GM23338 (cell line): Measurements from ENCODE around the gene CYSRT1. TPM values are rescaled to one million over a fixed set of nuclear protein-coding genes. Genes with fewer than 3 reads are reported as not detected.

ENCODE experiments used
- ATAC-seq: fragments of 200-7000 bp; cut with Tn5 transposase; 3 replicates; pipeline ENCODE4 v1.9.1; 2020
- DNase-seq: peaks from one replicate; pipeline ENCODE4 v3.0.0-alpha.2; 2015; ENCODE audit warnings: low spot score
- H2AFZ ChIP-seq: fragments of 200-600 bp; sonication (generic); 2 replicates; pipeline ENCODE4 v1.8.0; 2016; ENCODE audit warnings: antibody characterized with exemption, mild to moderate bottlenecking, moderate library complexity
- H3F3A ChIP-seq: fragments of 200-600 bp; sonication (generic); replicated peaks from 2 replicates; pipeline ENCODE4 v1.8.0; 2017; ENCODE audit warnings: antibody characterized with exemption, mixed run types, low read depth
- H3K27ac ChIP-seq: fragments of 200-600 bp; sonication (generic); 2 replicates; pipeline ENCODE4 v1.6.1; 2016; ENCODE audit warnings: low read depth
- H3K27me3 ChIP-seq: fragments of 200-600 bp; sonication (generic); 2 replicates; pipeline ENCODE4 v1.8.0; 2016; ENCODE audit warnings: mild to moderate bottlenecking, mixed run types, moderate library complexity; ENCODE audit not compliant: insufficient read depth
- H3K36me3 ChIP-seq: fragments of 200-600 bp; sonication (generic); 2 replicates; pipeline ENCODE4 v1.8.0; 2016; ENCODE audit warnings: mild to moderate bottlenecking; ENCODE audit not compliant: insufficient read depth
- H3K4me1 ChIP-seq: fragments of 200-600 bp; sonication (generic); 2 replicates; pipeline ENCODE4 v1.8.0; 2016; ENCODE audit warnings: mild to moderate bottlenecking, moderate library complexity; ENCODE audit not compliant: insufficient read depth
- H3K4me2 ChIP-seq: fragments of 200-600 bp; sonication (generic); 2 replicates; pipeline ENCODE4 v1.7.1; 2017; ENCODE audit warnings: mixed run types
- H3K4me3 ChIP-seq: fragments of 200-600 bp; sonication (generic); 2 replicates; pipeline ENCODE4 v1.6.1; 2016; ENCODE audit warnings: mixed run types
- H3K79me2 ChIP-seq: fragments of 200-600 bp; sonication (generic); replicated peaks from 2 replicates; pipeline ENCODE4 v1.8.0; 2017; ENCODE audit warnings: mild to moderate bottlenecking; ENCODE audit not compliant: insufficient read depth
- H3K9me2 ChIP-seq: fragments of 200-600 bp; sonication (generic); 2 replicates; pipeline ENCODE4 v1.8.0; 2017; ENCODE audit not compliant: insufficient read depth
- H4K20me1 ChIP-seq: fragments of 200-600 bp; sonication (generic); replicated peaks from 2 replicates; pipeline ENCODE4 v1.8.0; 2017; ENCODE audit warnings: mild to moderate bottlenecking; ENCODE audit not compliant: insufficient read depth
- H3K27ac Mint-ChIP-seq: 2 replicates; pipeline ENCODE4 v1.8.0; 2020; ENCODE audit warnings: inconsistent platforms, mild to moderate bottlenecking, moderate library complexity, mixed read lengths
- H3K27me3 Mint-ChIP-seq: 3 replicates; pipeline ENCODE4 v1.8.0; 2022; ENCODE audit warnings: low read depth, mild to moderate bottlenecking, moderate library complexity, mixed read lengths, inconsistent platforms; ENCODE audit not compliant: insufficient read depth, poor library complexity
- H3K36me3 Mint-ChIP-seq: 3 replicates; pipeline ENCODE4 v1.8.0; 2021; ENCODE audit warnings: low read depth, mild to moderate bottlenecking, inconsistent platforms, moderate library complexity, mixed read lengths
- H3K4me1 Mint-ChIP-seq: 3 replicates; pipeline ENCODE4 v1.8.0; 2020; ENCODE audit warnings: mild to moderate bottlenecking, inconsistent platforms, mixed read lengths
- H3K4me3 Mint-ChIP-seq: 3 replicates; pipeline ENCODE4 v1.8.0; 2021; ENCODE audit warnings: moderate library complexity, mild to moderate bottlenecking, inconsistent platforms, mixed read lengths
- H3K9me3 Mint-ChIP-seq: 3 replicates; pipeline ENCODE4 v1.8.0; 2020; ENCODE audit warnings: moderate library complexity, mild to moderate bottlenecking, inconsistent platforms, mixed read lengths
- CREB1 ChIP-seq: fragments of 250-450 bp; sonication (Bioruptor Pico); IDR thresholded peaks from 2 replicates; pipeline ENCODE4 v1.5.0; 2020; ENCODE audit warnings: low read depth, mild to moderate bottlenecking, moderate library complexity
- EZH2 ChIP-seq: fragments of 200-600 bp; sonication (generic); IDR thresholded peaks from one replicate; pipeline ENCODE4 v1.8.0; 2017; ENCODE audit warnings: antibody characterized with exemption, mild to moderate bottlenecking, low read depth; ENCODE audit not compliant: unreplicated experiment
- EZH2phosphoT487 ChIP-seq: fragments of 200-600 bp; sonication (generic); IDR thresholded peaks from one replicate; pipeline ENCODE4 v1.8.1; 2018; ENCODE audit warnings: antibody characterized with exemption; ENCODE audit not compliant: unreplicated experiment
- JUNB ChIP-seq: IDR thresholded peaks from one replicate; pipeline ENCODE4 v1.6.1; 2016; ENCODE audit warnings: antibody characterized with exemption; ENCODE audit not compliant: unreplicated experiment
- NANOG ChIP-seq: IDR thresholded peaks from 2 replicates; pipeline ENCODE4 v1.6.1; 2016; ENCODE audit warnings: antibody characterized with exemption, borderline replicate concordance
- POLR2AphosphoS5 ChIP-seq: IDR thresholded peaks from 2 replicates; pipeline ENCODE4 v1.6.1; 2016; ENCODE audit warnings: antibody characterized with exemption, low read depth
- STAT1 ChIP-seq: IDR thresholded peaks from one replicate; pipeline ENCODE4 v1.6.1; 2016; ENCODE audit warnings: antibody characterized with exemption; ENCODE audit not compliant: unreplicated experiment
- ZNF114 ChIP-seq: fragments of 250-450 bp; sonication (Bioruptor Pico); IDR thresholded peaks from 2 replicates; pipeline ENCODE4 v1.5.0; 2020; ENCODE audit warnings: mild to moderate bottlenecking, moderate library complexity
- ZNF331 ChIP-seq: fragments of 250-450 bp; sonication (Bioruptor Pico); IDR thresholded peaks from 2 replicates; pipeline ENCODE4 v1.5.0; 2020; ENCODE audit warnings: low read depth, mild to moderate bottlenecking, moderate library complexity
- polyA plus RNA-seq: library from polyadenylated mRNA; unstranded; fragments of >200 nt; fragmentation: Nextera tagmentation; extraction: Ambion mirVana; gene quantifications from 2 replicates; pipeline ENCODE4 v1.2.1, GENCODE V29; 2016
- total RNA-seq: library from RNA; depleted of rRNA; stranded (reverse); fragments of >200 nt; shearing (Covaris generic); gene quantifications from 2 replicates; pipeline ENCODE4 v1.2.3, GENCODE V29; 2014
- TF ChIP-seq, protein P1 (sequence below), 2 experiments: fragments of 200-600 bp in 1 of 2; sonication (generic) in 1 of 2; conservative IDR thresholded peaks; 2 replicates each; pipeline versions ENCODE4 v1.5.1 to v1.6.1; 2016 to 2017; ENCODE audit warnings: antibody characterized with exemption in 2 of 2, low read depth in 2 of 2, mild to moderate bottlenecking in 2 of 2, moderate library complexity in 1 of 2
- TF ChIP-seq, protein P2 (sequence below): fragments of 250-450 bp; sonication (Bioruptor Pico); IDR thresholded peaks from 2 replicates; pipeline ENCODE4 v1.5.0; 2020; ENCODE audit warnings: mild to moderate bottlenecking, moderate library complexity

CYSRT1 gene
- total and polyA plus RNA-seq, 2 experiments from 2014 or later: 2.0 to 3.2 TPM

DNA sequence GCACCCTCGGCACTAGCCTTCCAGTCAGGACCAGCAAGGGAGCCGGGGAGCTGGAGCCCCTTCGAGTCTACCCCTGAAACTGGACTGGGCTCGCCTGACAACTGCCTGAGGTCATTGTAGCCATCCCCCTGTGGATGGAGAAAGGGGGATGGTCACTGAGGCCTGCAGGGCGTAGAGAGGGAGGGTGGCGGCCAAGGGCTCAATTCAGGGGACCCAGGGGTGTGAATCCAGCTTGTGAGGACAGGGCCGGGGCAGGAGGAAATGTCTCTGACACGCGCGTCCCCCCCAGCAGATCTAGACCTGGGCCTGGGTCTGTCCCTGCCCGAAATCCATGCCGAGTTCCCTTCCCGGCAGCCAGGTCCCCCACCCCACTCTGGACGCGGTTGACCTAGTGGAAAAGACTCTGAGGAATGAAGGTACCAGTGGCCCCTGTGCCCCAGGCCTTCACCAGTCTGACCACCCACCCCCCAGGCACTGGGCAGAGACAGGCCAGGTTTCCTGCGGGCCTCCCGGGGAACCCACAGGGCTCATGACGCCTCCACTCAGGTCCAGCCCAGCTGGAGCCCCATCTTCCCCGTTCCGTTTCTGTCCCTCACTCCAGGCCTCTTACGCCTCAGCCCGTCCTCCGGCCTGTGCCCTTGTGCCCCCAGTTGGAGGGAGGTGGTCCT, 6.5 kb downstream of the CYSRT1 start:
- peaks cover 5% of the 10 kb centered on the region for H3K27me3 Mint-ChIP-seq
- Histone ChIP-seq H3K27ac (no peak overlapping the region), H3K4me3 (no peak overlapping the region), H3F3A (no peaks in the 10 kb centered on the region), H2AFZ (no peak overlapping the region), H3K36me3 (no peaks in the 10 kb centered on the region), H3K4me1 (no peaks in the 10 kb centered on the region), H3K4me2 (no peak overlapping the region), H3K9me2 (no peaks in the 10 kb centered on the region), H3K27me3 (no peaks in the 10 kb centered on the region), H3K79me2 (no peaks in the 10 kb centered on the region), H4K20me1 (no peaks in the 10 kb centered on the region)
- no peak overlapping the region for H3K27ac Mint-ChIP-seq
- H3K4me3 Mint-ChIP-seq: no peak overlapping the region
- H3K9me3 Mint-ChIP-seq: no peaks in the 10 kb centered on the region
- DNase-seq (no peak), ATAC-seq (no peak)
- no peaks in the 10 kb centered on the region for H3K36me3 Mint-ChIP-seq
- TF ChIP-seq, protein P1, sequence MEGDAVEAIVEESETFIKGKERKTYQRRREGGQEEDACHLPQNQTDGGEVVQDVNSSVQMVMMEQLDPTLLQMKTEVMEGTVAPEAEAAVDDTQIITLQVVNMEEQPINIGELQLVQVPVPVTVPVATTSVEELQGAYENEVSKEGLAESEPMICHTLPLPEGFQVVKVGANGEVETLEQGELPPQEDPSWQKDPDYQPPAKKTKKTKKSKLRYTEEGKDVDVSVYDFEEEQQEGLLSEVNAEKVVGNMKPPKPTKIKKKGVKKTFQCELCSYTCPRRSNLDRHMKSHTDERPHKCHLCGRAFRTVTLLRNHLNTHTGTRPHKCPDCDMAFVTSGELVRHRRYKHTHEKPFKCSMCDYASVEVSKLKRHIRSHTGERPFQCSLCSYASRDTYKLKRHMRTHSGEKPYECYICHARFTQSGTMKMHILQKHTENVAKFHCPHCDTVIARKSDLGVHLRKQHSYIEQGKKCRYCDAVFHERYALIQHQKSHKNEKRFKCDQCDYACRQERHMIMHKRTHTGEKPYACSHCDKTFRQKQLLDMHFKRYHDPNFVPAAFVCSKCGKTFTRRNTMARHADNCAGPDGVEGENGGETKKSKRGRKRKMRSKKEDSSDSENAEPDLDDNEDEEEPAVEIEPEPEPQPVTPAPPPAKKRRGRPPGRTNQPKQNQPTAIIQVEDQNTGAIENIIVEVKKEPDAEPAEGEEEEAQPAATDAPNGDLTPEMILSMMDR (conservative IDR thresholded peaks at IDR 0.05; ENCODE audit: low read depth in 2 of 2): no peak
- H3K4me1 Mint-ChIP-seq: peaks cover 7% of the 10 kb centered on the region; the same call in 2 of the 3 replicates

DNA sequence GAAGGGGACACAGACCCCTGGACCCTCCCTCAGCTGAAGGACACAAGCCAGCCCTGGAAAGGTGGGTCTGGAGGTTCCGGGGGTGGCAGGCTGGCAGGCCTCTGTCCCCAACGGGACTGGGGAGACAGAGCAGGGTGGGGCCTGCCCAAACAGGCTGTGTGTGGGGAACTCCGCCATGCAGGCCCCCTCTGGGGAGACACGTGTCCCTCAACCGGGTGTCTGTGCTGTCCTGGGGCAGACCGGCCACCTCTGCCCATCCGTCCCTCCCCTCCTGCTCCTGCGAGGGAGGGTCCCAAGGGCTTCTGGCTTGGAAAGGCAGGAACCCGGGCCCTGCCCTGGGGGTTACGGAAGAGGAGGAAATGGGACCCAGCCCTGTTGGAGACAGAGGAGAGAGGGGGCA, 7.1 kb downstream of the CYSRT1 start:
- no peaks in the 10 kb centered on the region for H3K9me2 ChIP-seq

More for the DNA sequence above, 7.1 kb downstream of the CYSRT1 start:
- ATAC-seq: no peak
- H4K20me1 ChIP-seq: no peaks in the 10 kb centered on the region
- no peaks in the 10 kb centered on the region for H3K27me3 ChIP-seq
- Mint-ChIP-seq H3K4me1 (peaks cover 7% of the 10 kb centered on the region; the same call in 2 of the 3 replicates), H3K9me3 (no peaks in the 10 kb centered on the region), H3K27ac (no peak overlapping the region), H3K36me3 (no peaks in the 10 kb centered on the region), H3K27me3 (peaks cover 5% of the 10 kb centered on the region), H3K4me3 (no peak overlapping the region)
- no peak for DNase-seq
- no peak overlapping the region for H3K27ac ChIP-seq
- TF ChIP-seq, protein P2, sequence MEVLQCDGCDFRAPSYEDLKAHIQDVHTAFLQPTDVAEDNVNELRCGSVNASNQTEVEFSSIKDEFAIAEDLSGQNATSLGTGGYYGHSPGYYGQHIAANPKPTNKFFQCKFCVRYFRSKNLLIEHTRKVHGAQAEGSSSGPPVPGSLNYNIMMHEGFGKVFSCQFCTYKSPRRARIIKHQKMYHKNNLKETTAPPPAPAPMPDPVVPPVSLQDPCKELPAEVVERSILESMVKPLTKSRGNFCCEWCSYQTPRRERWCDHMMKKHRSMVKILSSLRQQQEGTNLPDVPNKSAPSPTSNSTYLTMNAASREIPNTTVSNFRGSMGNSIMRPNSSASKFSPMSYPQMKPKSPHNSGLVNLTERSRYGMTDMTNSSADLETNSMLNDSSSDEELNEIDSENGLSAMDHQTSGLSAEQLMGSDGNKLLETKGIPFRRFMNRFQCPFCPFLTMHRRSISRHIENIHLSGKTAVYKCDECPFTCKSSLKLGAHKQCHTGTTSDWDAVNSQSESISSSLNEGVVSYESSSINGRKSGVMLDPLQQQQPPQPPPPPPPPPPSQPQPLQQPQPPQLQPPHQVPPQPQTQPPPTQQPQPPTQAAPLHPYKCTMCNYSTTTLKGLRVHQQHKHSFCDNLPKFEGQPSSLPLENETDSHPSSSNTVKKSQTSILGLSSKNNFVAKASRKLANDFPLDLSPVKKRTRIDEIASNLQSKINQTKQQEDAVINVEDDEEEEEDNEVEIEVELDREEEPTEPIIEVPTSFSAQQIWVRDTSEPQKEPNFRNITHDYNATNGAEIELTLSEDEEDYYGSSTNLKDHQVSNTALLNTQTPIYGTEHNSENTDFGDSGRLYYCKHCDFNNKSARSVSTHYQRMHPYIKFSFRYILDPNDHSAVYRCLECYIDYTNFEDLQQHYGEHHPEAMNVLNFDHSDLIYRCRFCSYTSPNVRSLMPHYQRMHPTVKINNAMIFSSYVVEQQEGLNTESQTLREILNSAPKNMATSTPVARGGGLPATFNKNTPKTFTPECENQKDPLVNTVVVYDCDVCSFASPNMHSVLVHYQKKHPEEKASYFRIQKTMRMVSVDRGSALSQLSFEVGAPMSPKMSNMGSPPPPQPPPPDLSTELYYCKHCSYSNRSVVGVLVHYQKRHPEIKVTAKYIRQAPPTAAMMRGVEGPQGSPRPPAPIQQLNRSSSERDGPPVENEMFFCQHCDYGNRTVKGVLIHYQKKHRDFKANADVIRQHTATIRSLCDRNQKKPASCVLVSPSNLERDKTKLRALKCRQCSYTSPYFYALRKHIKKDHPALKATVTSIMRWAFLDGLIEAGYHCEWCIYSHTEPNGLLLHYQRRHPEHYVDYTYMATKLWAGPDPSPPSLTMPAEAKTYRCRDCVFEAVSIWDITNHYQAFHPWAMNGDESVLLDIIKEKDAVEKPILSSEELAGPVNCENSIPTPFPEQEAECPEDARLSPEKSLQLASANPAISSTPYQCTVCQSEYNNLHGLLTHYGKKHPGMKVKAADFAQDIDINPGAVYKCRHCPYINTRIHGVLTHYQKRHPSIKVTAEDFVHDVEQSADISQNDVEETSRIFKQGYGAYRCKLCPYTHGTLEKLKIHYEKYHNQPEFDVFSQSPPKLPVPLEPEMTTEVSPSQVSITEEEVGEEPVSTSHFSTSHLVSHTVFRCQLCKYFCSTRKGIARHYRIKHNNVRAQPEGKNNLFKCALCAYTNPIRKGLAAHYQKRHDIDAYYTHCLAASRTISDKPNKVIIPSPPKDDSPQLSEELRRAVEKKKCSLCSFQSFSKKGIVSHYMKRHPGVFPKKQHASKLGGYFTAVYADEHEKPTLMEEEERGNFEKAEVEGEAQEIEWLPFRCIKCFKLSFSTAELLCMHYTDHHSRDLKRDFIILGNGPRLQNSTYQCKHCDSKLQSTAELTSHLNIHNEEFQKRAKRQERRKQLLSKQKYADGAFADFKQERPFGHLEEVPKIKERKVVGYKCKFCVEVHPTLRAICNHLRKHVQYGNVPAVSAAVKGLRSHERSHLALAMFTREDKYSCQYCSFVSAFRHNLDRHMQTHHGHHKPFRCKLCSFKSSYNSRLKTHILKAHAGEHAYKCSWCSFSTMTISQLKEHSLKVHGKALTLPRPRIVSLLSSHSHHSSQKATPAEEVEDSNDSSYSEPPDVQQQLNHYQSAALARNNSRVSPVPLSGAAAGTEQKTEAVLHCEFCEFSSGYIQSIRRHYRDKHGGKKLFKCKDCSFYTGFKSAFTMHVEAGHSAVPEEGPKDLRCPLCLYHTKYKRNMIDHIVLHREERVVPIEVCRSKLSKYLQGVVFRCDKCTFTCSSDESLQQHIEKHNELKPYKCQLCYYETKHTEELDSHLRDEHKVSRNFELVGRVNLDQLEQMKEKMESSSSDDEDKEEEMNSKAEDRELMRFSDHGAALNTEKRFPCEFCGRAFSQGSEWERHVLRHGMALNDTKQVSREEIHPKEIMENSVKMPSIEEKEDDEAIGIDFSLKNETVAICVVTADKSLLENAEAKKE (CRISPR knock-in tag): no peak
- TF ChIP-seq NANOG (no peak), EZH2 (no peak), EZH2phosphoT487 (no peak), POLR2AphosphoS5 (no peak), ZNF114 (no peak), JUNB (no peak), STAT1 (no peak), ZNF331 (CRISPR knock-in tag) (no peak), CREB1 (CRISPR knock-in tag) (no peak)
- TF ChIP-seq, protein P1 (conservative IDR thresholded peaks at IDR 0.05; ENCODE audit: low read depth in 2 of 2): no peak
- H3K4me3 ChIP-seq: no peak overlapping the region
- H3K79me2 ChIP-seq: no peaks in the 10 kb centered on the region
- no peaks in the 10 kb centered on the region for H3K36me3 ChIP-seq
- H3K4me2 ChIP-seq: no peak overlapping the region
- peaks cover 3% of the 10 kb centered on the region; the same call in 1 of the 2 replicates for H3K4me1 ChIP-seq
- H3F3A ChIP-seq: no peaks in the 10 kb centered on the region
- H2AFZ ChIP-seq: no peak overlapping the region
